HEK293 (cell line): ENCODE data around the gene RNF145.
"Not testable (repeated sequence)": the region's sequence is repeated elsewhere in the genome, so short reads cannot be mapped to it uniquely, and the experiment has no call there.

ENCODE experiments used
- CTCF ChIA-PET: fragments of 350-600 bp; formaldehyde crosslinking; extraction: SDS; loops from one replicate; lab custom pipeline; 2021; ENCODE audit warnings: antibody characterized with exemption; lab: Yijun Ruan, JAX
- POLR2A ChIA-PET: fragments of 300-600 bp; formaldehyde crosslinking; extraction: SDS; loops from one replicate; lab custom pipeline; 2020; ENCODE audit warnings: antibody characterized with exemption, inconsistent platforms; lab: Yijun Ruan, JAX
- H3K27ac ChIP-seq: fragments of 200-500 bp; sonication (Bioruptor generic); 2 replicates; pipeline ENCODE4 v1.5.1; 2014; ENCODE audit warnings: low read depth, low read length, control low read depth, inconsistent platforms; ENCODE audit errors: extremely low read depth
- H3K36me3 ChIP-seq, 2 experiments: fragments of 200-500 bp in 1 of 2; sonication (Bioruptor generic) in 1 of 2; 1 replicate in 1 of 2; 2 replicates in 1 of 2; pipeline ENCODE4 v1.5.1; 2014 to 2017; ENCODE audit warnings: inconsistent platforms in 2 of 2, low read length in 2 of 2; ENCODE audit not compliant: control insufficient read depth in 2 of 2, insufficient read depth in 1 of 2
- H3K4me1 ChIP-seq: fragments of 200-500 bp; sonication (Bioruptor generic); 2 replicates; pipeline ENCODE4 v1.5.1; 2014; ENCODE audit warnings: mild to moderate bottlenecking, low read length, inconsistent platforms; ENCODE audit not compliant: control insufficient read depth, insufficient read depth
- H3K4me3 ChIP-seq: 2 replicates; pipeline ENCODE4 v1.5.1; 2011; ENCODE audit warnings: low read depth, mild to moderate bottlenecking, control low read depth, low read length, moderate library complexity
- H3K9me3 ChIP-seq: fragments of 200-500 bp; sonication (Bioruptor generic); 2 replicates; pipeline ENCODE4 v1.5.1; 2014; ENCODE audit warnings: low read depth, low read length, inconsistent platforms; ENCODE audit not compliant: control insufficient read depth, insufficient read depth
- GLIS1 ChIP-seq: fragments of 450-650 bp; formaldehyde crosslinking; IDR thresholded peaks from 2 replicates; pipeline ENCODE4 v1.5.1; 2016; ENCODE audit warnings: missing biosample characterization, missing genetic modification characterization
- KLF1 ChIP-seq: fragments of 450-650 bp; formaldehyde crosslinking; IDR thresholded peaks from 2 replicates; pipeline ENCODE4 v1.5.1; 2016; ENCODE audit warnings: missing biosample characterization, missing genetic modification characterization
- OSR2 ChIP-seq: fragments of 450-650 bp; formaldehyde crosslinking; IDR thresholded peaks from 2 replicates; pipeline ENCODE4 v1.5.1; 2016; ENCODE audit warnings: missing biosample characterization, missing genetic modification characterization
- SETDB1 ChIP-seq: IDR thresholded peaks from one replicate; pipeline ENCODE4 v1.6.1; 2017; ENCODE audit warnings: mild to moderate bottlenecking, low read length, moderate library complexity, mixed read lengths; ENCODE audit not compliant: insufficient read length
- SP3 ChIP-seq: fragments of 450-650 bp; formaldehyde crosslinking; IDR thresholded peaks from 2 replicates; pipeline ENCODE4 v1.5.1; 2016; ENCODE audit warnings: missing biosample characterization, missing genetic modification characterization
- ZNF10 ChIP-seq: fragments of 450-650 bp; formaldehyde crosslinking; IDR thresholded peaks from 2 replicates; pipeline ENCODE4 v1.5.1; 2017; ENCODE audit warnings: missing biosample characterization, missing genetic modification characterization
- ZNF2 ChIP-seq: fragments of 450-650 bp; formaldehyde crosslinking; IDR thresholded peaks from 2 replicates; pipeline ENCODE4 v1.5.1; 2016; ENCODE audit warnings: missing biosample characterization, missing genetic modification characterization
- ZNF223 ChIP-seq: fragments of 450-650 bp; formaldehyde crosslinking; IDR thresholded peaks from 2 replicates; pipeline ENCODE4 v1.5.1; 2016; ENCODE audit warnings: missing biosample characterization, missing genetic modification characterization
- ZNF239 ChIP-seq: fragments of 450-650 bp; formaldehyde crosslinking; IDR thresholded peaks from 2 replicates; pipeline ENCODE4 v1.5.1; 2016; ENCODE audit warnings: missing biosample characterization, missing genetic modification characterization
- ZNF248 ChIP-seq: fragments of 450-650 bp; formaldehyde crosslinking; IDR thresholded peaks from 2 replicates; pipeline ENCODE4 v1.5.1; 2017; ENCODE audit warnings: missing biosample characterization, missing genetic modification characterization
- ZNF354C ChIP-seq: fragments of 450-650 bp; formaldehyde crosslinking; IDR thresholded peaks from 2 replicates; pipeline ENCODE4 v1.5.1; 2016; ENCODE audit warnings: missing biosample characterization, missing genetic modification characterization, low read depth, borderline replicate concordance
- ZNF596 ChIP-seq: fragments of 450-650 bp; IDR thresholded peaks from 2 replicates; pipeline ENCODE4 v1.5.0; 2018; ENCODE audit warnings: missing biosample characterization, mild to moderate bottlenecking, missing genetic modification characterization, moderate library complexity
- ZNF626 ChIP-seq: fragments of 450-650 bp; sonication (Bioruptor Pico); formaldehyde crosslinking; IDR thresholded peaks from 2 replicates; pipeline ENCODE4 v1.5.1; 2018; ENCODE audit warnings: missing biosample characterization, missing genetic modification characterization, inconsistent platforms
- ZNF747 ChIP-seq: fragments of 450-650 bp; formaldehyde crosslinking; IDR thresholded peaks from 2 replicates; pipeline ENCODE4 v1.5.1; 2016; ENCODE audit warnings: missing biosample characterization, missing genetic modification characterization
- ZNF776 ChIP-seq: fragments of 450-650 bp; formaldehyde crosslinking; IDR thresholded peaks from 2 replicates; pipeline ENCODE4 v1.5.0; 2017; ENCODE audit warnings: missing biosample characterization, missing genetic modification characterization, borderline replicate concordance
- ZNF837 ChIP-seq: fragments of 450-650 bp; formaldehyde crosslinking; IDR thresholded peaks from 2 replicates; pipeline ENCODE4 v1.5.1; 2016; ENCODE audit warnings: missing biosample characterization, missing genetic modification characterization
- TF ChIP-seq, protein P1 (sequence below): fragments of 450-650 bp; formaldehyde crosslinking; IDR thresholded peaks from 2 replicates; pipeline ENCODE4 v1.5.1; 2016; ENCODE audit warnings: missing biosample characterization, missing genetic modification characterization
- TF ChIP-seq, protein P2 (sequence below): fragments of 450-650 bp; formaldehyde crosslinking; conservative IDR thresholded peaks from 2 replicates; pipeline ENCODE4 v1.5.1; 2016; ENCODE audit warnings: low read depth, missing biosample characterization, missing genetic modification characterization
- TF ChIP-seq, protein P3 (sequence below): fragments of 450-650 bp; formaldehyde crosslinking; IDR thresholded peaks from 2 replicates; pipeline ENCODE4 v1.5.1; 2016; ENCODE audit warnings: missing biosample characterization, missing genetic modification characterization
- TF ChIP-seq, protein P4 (sequence below): fragments of 450-650 bp; formaldehyde crosslinking; IDR thresholded peaks from 2 replicates; pipeline ENCODE4 v1.5.1; 2016; ENCODE audit warnings: missing biosample characterization, missing genetic modification characterization
- TF ChIP-seq, protein P5 (sequence below): fragments of 450-650 bp; formaldehyde crosslinking; IDR thresholded peaks from 2 replicates; pipeline ENCODE4 v1.5.1; 2016; ENCODE audit warnings: missing biosample characterization, missing genetic modification characterization

Gene RNF145

DNA sequence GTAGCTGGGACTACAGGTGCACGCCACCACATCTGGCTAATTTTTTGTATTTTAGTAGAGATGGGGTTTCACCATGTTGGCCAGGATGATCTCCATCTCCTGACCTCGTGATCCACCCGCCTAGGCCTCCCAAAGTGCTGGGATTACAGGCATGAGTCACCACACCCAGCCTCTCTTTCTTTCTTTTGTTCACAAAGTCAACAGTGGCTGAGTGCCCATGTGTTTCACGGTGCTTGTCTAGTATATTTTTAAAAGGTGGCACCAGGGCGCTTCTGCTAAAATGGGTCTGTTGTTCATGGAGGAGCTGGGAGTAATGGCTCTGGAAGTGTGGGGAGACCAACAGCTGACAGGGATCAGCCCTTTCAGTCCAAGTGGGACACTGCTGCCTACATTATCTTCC lies 18.7 kb upstream of the RNF145 start:
- POLR2A ChIA-PET, H3K4me3 ChIP-seq, H3K4me1 ChIP-seq, H3K36me3 ChIP-seq, H3K27ac ChIP-seq, H3K9me3 ChIP-seq: not testable (repeated sequence)
- TF ChIP-seq OSR2 (tag by site-specific recombination), result 0 out of 2 replicates have a peak, but pooled peaks have one; percentile 7
- peak; percentile 27; the same call in 1 of the 2 replicates for TF ChIP-seq GLIS1
- TF ChIP-seq, protein P1, sequence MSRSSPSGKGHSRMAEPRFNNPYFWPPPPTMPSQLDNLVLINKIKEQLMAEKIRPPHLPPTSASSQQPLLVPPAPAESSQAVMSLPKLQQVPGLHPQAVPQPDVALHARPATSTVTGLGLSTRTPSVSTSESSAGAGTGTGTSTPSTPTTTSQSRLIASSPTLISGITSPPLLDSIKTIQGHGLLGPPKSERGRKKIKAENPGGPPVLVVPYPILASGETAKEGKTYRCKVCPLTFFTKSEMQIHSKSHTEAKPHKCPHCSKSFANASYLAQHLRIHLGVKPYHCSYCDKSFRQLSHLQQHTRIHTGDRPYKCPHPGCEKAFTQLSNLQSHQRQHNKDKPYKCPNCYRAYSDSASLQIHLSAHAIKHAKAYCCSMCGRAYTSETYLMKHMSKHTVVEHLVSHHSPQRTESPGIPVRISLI (tag by site-specific recombination), result 0 out of 2 replicates have a peak, but pooled peaks have one; percentile 13
- peak; percentile 39; the same call in 1 of the 2 replicates for TF ChIP-seq KLF1 (tag by site-specific recombination)
- CTCF ChIA-PET, result interaction anchor here (0.5 kb wide), 1 partner anchor 21 kb away, joined by 3 read pairs; no protein-coding TSS in a partner anchor

DNA sequence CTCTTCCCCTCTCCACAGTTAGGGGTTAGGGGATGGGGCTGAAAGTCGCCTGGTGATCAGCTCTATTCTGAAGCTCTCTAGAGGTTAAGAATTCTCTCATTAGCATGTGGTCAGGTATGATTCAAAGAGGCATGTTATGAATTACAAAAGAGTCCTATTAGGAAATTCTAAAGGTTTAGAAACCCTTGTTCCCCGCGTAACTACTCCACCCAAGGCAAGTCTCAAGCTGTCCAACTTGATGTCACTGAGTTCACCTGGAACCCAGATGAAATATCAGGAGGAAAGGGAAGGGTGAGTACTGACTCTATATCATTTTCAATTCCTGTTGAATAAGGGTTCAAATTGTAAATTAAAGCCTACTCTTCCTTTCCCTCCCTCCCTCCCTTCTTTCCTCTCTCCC lies 18.1 kb upstream of the RNF145 start:
- Histone ChIP-seq H3K4me3 (no peak overlapping the region), H3K4me1 (no peaks in the 10 kb centered on the region), H3K36me3 (no peaks in the 10 kb centered on the region), H3K27ac (no peak overlapping the region), H3K9me3 (no peaks in the 10 kb centered on the region)
- CTCF ChIA-PET, result interaction anchor here (0.6 kb wide), 1 partner anchor 21 kb away, joined by 4 read pairs; no protein-coding TSS in a partner anchor
- POLR2A ChIA-PET, result no interaction called here
- TF ChIP-seq ZNF239 (tag by site-specific recombination) (no peak), SETDB1 (no peak), ZNF596 (no peak), ZNF776 (tag by site-specific recombination) (no peak), ZNF10 (tag by site-specific recombination) (no peak), ZNF2 (tag by site-specific recombination) (no peak), ZNF248 (no peak), ZNF747 (tag by site-specific recombination) (no peak), ZNF223 (tag by site-specific recombination) (no peak), ZNF626 (tag by site-specific recombination) (no peak), ZNF354C (tag by site-specific recombination) (no peak), SP3 (no peak), ZNF837 (tag by site-specific recombination) (no peak)
- TF ChIP-seq, protein P2, sequence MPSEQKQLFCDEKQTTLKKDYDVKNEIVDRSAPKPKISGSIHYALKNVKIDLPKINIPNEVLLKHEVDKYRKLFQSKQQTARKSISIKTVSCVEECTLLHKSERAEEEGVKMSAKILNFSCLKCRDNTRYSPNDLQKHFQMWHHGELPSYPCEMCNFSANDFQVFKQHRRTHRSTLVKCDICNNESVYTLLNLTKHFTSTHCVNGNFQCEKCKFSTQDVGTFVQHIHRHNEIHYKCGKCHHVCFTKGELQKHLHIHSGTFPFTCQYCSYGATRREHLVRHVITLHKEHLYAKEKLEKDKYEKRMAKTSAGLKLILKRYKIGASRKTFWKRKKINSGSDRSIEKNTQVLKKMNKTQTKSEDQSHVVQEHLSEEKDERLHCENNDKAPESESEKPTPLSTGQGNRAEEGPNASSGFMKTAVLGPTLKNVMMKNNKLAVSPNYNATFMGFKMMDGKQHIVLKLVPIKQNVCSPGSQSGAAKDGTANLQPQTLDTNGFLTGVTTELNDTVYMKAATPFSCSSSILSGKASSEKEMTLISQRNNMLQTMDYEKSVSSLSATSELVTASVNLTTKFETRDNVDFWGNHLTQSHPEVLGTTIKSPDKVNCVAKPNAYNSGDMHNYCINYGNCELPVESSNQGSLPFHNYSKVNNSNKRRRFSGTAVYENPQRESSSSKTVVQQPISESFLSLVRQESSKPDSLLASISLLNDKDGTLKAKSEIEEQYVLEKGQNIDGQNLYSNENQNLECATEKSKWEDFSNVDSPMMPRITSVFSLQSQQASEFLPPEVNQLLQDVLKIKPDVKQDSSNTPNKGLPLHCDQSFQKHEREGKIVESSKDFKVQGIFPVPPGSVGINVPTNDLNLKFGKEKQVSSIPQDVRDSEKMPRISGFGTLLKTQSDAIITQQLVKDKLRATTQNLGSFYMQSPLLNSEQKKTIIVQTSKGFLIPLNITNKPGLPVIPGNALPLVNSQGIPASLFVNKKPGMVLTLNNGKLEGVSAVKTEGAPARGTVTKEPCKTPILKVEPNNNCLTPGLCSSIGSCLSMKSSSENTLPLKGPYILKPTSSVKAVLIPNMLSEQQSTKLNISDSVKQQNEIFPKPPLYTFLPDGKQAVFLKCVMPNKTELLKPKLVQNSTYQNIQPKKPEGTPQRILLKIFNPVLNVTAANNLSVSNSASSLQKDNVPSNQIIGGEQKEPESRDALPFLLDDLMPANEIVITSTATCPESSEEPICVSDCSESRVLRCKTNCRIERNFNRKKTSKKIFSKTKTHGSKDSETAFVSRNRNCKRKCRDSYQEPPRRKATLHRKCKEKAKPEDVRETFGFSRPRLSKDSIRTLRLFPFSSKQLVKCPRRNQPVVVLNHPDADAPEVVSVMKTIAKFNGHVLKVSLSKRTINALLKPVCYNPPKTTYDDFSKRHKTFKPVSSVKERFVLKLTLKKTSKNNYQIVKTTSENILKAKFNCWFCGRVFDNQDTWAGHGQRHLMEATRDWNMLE (tag by site-specific recombination), result no peak
- TF ChIP-seq, protein P3, sequence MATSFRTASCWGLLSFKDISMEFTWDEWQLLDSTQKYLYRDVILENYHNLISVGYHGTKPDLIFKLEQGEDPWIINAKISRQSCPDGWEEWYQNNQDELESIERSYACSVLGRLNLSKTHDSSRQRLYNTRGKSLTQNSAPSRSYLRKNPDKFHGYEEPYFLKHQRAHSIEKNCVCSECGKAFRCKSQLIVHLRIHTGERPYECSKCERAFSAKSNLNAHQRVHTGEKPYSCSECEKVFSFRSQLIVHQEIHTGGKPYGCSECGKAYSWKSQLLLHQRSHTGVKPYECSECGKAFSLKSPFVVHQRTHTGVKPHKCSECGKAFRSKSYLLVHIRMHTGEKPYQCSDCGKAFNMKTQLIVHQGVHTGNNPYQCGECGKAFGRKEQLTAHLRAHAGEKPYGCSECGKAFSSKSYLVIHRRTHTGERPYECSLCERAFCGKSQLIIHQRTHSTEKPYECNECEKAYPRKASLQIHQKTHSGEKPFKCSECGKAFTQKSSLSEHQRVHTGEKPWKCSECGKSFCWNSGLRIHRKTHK (tag by site-specific recombination), result no peak
- TF ChIP-seq, protein P1 (tag by site-specific recombination), result no peak
- TF ChIP-seq, protein P4, sequence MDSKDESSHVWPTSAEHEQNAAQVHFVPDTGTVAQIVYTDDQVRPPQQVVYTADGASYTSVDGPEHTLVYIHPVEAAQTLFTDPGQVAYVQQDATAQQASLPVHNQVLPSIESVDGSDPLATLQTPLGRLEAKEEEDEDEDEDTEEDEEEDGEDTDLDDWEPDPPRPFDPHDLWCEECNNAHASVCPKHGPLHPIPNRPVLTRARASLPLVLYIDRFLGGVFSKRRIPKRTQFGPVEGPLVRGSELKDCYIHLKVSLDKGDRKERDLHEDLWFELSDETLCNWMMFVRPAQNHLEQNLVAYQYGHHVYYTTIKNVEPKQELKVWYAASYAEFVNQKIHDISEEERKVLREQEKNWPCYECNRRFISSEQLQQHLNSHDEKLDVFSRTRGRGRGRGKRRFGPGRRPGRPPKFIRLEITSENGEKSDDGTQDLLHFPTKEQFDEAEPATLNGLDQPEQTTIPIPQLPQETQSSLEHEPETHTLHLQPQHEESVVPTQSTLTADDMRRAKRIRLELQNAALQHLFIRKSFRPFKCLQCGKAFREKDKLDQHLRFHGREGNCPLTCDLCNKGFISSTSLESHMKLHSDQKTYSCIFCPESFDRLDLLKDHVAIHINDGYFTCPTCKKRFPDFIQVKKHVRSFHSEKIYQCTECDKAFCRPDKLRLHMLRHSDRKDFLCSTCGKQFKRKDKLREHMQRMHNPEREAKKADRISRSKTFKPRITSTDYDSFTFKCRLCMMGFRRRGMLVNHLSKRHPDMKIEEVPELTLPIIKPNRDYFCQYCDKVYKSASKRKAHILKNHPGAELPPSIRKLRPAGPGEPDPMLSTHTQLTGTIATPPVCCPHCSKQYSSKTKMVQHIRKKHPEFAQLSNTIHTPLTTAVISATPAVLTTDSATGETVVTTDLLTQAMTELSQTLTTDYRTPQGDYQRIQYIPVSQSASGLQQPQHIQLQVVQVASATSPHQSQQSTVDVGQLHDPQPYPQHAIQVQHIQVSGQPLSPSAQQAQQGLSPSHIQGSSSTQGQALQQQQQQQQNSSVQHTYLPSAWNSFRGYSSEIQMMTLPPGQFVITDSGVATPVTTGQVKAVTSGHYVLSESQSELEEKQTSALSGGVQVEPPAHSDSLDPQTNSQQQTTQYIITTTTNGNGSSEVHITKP (tag by site-specific recombination), result no peak
- TF ChIP-seq, protein P5, sequence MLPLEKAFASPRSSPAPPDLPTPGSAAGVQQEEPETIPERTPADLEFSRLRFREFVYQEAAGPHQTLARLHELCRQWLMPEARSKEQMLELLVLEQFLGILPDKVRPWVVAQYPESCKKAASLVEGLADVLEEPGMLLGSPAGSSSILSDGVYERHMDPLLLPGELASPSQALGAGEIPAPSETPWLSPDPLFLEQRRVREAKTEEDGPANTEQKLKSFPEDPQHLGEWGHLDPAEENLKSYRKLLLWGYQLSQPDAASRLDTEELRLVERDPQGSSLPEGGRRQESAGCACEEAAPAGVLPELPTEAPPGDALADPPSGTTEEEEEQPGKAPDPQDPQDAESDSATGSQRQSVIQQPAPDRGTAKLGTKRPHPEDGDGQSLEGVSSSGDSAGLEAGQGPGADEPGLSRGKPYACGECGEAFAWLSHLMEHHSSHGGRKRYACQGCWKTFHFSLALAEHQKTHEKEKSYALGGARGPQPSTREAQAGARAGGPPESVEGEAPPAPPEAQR (tag by site-specific recombination), result no peak
